Right cardiac atrium (tissue), 5 donors: Measurements from ENCODE around the gene RALB. TPM values are rescaled to one million over a fixed set of nuclear protein-coding genes. Genes with fewer than 3 reads are reported as not detected.

Experiments used
- ATAC-seq, 2 donors: fragments of 200-7000 bp; cut with Tn5 transposase; one replicate each; pipeline versions ENCODE4 v1.8.0 to v1.9.1; 2020; ENCODE audit warnings: moderate library complexity in 2 of 2, mild to moderate bottlenecking in 1 of 2
- DNase-seq, 3 donors: peaks; one replicate each; pipeline ENCODE4 v3.0.0-alpha.2; 2020
- H3K27ac ChIP-seq: one replicate; pipeline ENCODE4 v1.5.1; 2013; ENCODE audit warnings: mild to moderate bottlenecking, low read length, control low read depth, moderate library complexity
- H3K27me3 ChIP-seq: one replicate; pipeline ENCODE4 v1.6.1; 2013; ENCODE audit not compliant: control insufficient read depth, insufficient read depth
- H3K4me1 ChIP-seq: one replicate; pipeline ENCODE4 v1.6.1; 2013; ENCODE audit warnings: low read length; ENCODE audit not compliant: control insufficient read depth, insufficient read depth
- H3K4me3 ChIP-seq: one replicate; pipeline ENCODE4 v1.5.1; 2013; ENCODE audit warnings: low read length, control low read depth
- H3K9me3 ChIP-seq: one replicate; pipeline ENCODE4 v1.6.1; 2013; ENCODE audit warnings: low read length; ENCODE audit not compliant: control insufficient read depth
- WGBS: extraction: QIAGEN DNeasy Blood & Tissue Kit; methylation state at CpG from one replicate; pipeline ENCODE4 v1.1.7; 2013; 5-methylcytosine and 5-hydroxymethylcytosine counted together
- intact Hi-C, 4 donors: fragments of 100-400 bp; cut with DNase I; formaldehyde crosslinking; loops; one replicate each; pipeline versions ENCODE4 v1.11.0 to v1.14.0; 2022 to 2023
- polyA plus RNA-seq: library from polyadenylated mRNA; stranded (reverse); fragments of 200-250 nt; gene quantifications from one replicate; pipeline ENCODE4 v1.2.3, GENCODE V29; 2013
- total RNA-seq, 4 donors: library from RNA; stranded (reverse); fragmentation: NEBNext Ultra II Directional; extraction: Animal tissue kit (Norgen Biotek cat#: 25700); gene quantifications; one replicate each; pipeline ENCODE4 v1.2.1, GENCODE V29; 2021
- donor health status: healthy with polysubstance abuse.
- donor health status: DM: no; HTN: yes; CAD: no.
- donor health status: DM: no; HTN: no; CAD: no.
- donor health status: DM: no; HTN: yes; CAD: no; lungs with severe emphysema.
- donor health status: DM: yes; HTN: yes; CAD: no.

RALB gene
- total and polyA plus RNA-seq, 5 donors, result 44.2 to 57.2 (median 48.9) TPM

- Histone ChIP-seq H3K9me3 (no peaks in the 10 kb centered on the region), H3K27ac (no peak overlapping the region), H3K4me1 (peaks cover 3% of the 10 kb centered on the region), H3K27me3 (no peaks in the 10 kb centered on the region), H3K4me3 (no peak overlapping the region)
- no peak for ATAC-seq
- intact Hi-C loops, result no loop called here
- 78% methylated on average over 8 of the region's 8 CpGs for WGBS
- DNase-seq, result no peak
Observed at GRCh38 chr2:120287183-120288015, 34.7 kb downstream of the RALB start.

DNA sequence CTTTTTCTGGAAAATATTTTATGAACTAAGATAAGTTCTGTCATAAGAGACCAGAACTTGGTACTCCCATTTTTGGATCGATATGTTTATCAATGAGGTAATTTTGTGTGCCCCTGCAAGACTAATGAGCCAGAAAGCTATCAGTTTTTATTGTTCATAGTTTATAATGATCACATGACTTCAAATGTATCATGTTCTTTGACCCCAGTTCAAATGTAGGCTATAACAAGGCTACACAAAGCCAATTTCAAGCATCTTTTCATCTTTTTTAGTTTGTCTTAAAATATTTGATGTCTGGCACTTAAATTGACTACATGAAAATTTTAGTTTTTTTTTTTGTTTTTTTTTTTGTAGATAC is 35.3 kb downstream of the RALB start:
- ATAC-seq (no peak), DNase-seq (no peak)
- Histone ChIP-seq H3K4me1 (peaks cover 3% of the 10 kb centered on the region), H3K27ac (no peak overlapping the region), H3K27me3 (no peaks in the 10 kb centered on the region), H3K4me3 (no peak overlapping the region), H3K9me3 (no peaks in the 10 kb centered on the region)
- WGBS, result 95% methylated on average over 1 of the region's 1 CpG
- intact Hi-C loops, result no loop called here

GRCh38 chr2:120289221-120289906 is 36.7 kb downstream of the RALB start:
- intact Hi-C loops, result no loop called here
- H3K4me1 ChIP-seq, result peaks cover 3% of the 10 kb centered on the region
- DNase-seq, result no peak
- H3K27ac ChIP-seq, result no peak overlapping the region
- WGBS, result 89% methylated on average over 14 of the region's 14 CpGs
- H3K27me3 ChIP-seq, result no peaks in the 10 kb centered on the region
- no peaks in the 10 kb centered on the region for H3K9me3 ChIP-seq
- no peak overlapping the region for H3K4me3 ChIP-seq
- ATAC-seq, result no peak

GRCh38 chr2:120290737-120291136 is 38.1 kb downstream of the RALB start:
- Histone ChIP-seq H3K4me1 (peaks cover 3% of the 10 kb centered on the region), H3K4me3 (no peak overlapping the region), H3K9me3 (no peaks in the 10 kb centered on the region), H3K27ac (no peak overlapping the region), H3K27me3 (no peaks in the 10 kb centered on the region)
- WGBS, result 39% methylated on average over 2 of the region's 2 CpGs
- intact Hi-C loops, result no loop called here
- DNase-seq (no peak), ATAC-seq (no peak)

GRCh38 chr2:120291401-120292311 is 39.0 kb downstream of the RALB start:
- no peak for DNase-seq
- Histone ChIP-seq H3K27me3 (no peaks in the 10 kb centered on the region), H3K4me3 (no peak overlapping the region), H3K27ac (no peak overlapping the region), H3K9me3 (no peaks in the 10 kb centered on the region), H3K4me1 (peaks cover 3% of the 10 kb centered on the region)
- WGBS, result 63% methylated on average over 4 of the region's 4 CpGs
- intact Hi-C loops, result no loop called here
- no peak for ATAC-seq

DNA sequence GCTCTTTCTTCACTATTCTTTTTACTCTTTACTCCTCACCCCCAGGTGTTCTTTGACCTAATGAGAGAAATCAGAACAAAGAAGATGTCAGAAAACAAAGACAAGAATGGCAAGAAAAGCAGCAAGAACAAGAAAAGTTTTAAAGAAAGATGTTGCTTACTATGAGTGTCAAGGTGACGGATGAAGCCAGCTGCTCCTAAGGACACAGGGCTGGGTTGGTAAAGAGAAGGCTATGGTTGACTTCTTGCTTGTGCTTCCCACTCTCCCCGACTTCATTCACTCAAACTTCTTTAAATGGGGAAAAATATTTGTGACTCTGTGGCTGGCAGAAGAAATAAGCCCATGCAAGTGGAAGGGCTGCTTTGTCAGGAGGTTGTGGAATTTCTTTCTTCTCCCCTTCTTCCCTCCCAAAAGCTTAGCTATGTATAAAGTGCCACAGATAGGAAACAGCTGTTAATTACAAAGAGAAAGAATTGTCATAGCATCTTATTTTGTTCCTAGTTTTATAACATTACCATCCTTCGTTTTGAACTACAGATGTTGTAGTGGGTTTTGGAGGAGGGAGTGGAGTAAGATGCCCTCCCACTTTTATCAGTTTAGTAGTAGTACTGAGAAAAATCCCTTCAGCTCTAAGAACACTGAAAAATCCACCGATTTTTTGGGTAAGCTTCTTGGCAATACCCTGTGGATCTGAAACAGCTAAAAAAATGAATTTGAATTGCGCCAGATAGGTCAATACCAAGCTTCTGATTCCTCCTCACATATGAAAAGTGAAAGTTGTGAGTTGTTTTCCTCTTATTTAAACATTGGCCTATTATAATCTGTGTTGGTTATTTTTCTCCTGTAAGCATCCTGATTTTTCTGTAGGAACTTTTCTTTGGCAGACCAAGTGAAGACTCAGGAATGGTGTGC is 40.7 kb downstream of the RALB start:
- Histone ChIP-seq H3K4me1 (peaks cover 3% of the 10 kb centered on the region), H3K27me3 (no peaks in the 10 kb centered on the region), H3K27ac (no peak overlapping the region), H3K4me3 (no peak overlapping the region), H3K9me3 (no peaks in the 10 kb centered on the region)
- intact Hi-C loops, result no loop called here
- whole genome bisulfite sequencing, result 58% methylated on average over 5 of the region's 5 CpGs
- no peak for DNase-seq
- ATAC-seq, result no peak

DNA sequence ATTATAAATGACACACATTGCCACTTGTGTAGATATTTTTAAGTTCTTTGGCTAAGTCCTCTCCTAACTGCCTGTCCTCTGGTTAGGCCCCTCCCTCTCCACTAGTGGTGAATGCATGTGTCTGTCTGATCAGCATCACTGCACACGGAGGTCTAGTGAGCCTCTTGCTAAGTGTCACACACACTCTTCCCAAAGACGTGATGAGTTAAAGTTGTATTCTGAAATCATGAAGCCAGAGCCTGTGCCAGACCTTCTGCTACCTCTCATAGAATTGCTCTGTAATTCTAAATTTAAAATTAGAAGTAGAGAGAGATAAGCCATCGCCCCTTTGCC is 41.3 kb downstream of the RALB start:
- no peak for DNase-seq
- intact Hi-C loops, result no loop called here
- Histone ChIP-seq H3K4me1 (peaks cover 3% of the 10 kb centered on the region), H3K27ac (no peak overlapping the region), H3K27me3 (no peaks in the 10 kb centered on the region), H3K9me3 (no peaks in the 10 kb centered on the region), H3K4me3 (no peak overlapping the region)
- ATAC-seq, result peak; percentile 76 to 89
- 42% methylated on average over 3 of the region's 3 CpGs for WGBS

GRCh38 chr2:120298173-120298835 is 45.7 kb downstream of the RALB start:
- WGBS, result 63% methylated on average over 7 of the region's 7 CpGs
- Histone ChIP-seq H3K9me3 (no peaks in the 10 kb centered on the region), H3K27me3 (no peaks in the 10 kb centered on the region), H3K4me1 (no peaks in the 10 kb centered on the region), H3K27ac (no peak overlapping the region), H3K4me3 (no peak overlapping the region)
- intact Hi-C loops, result no loop called here
- peak in 1 of 2 donors; percentile 44 for ATAC-seq
- no peak for DNase-seq

GRCh38 chr2:120299004-120299403 is 46.4 kb downstream of the RALB start:
- 96% methylated on average over 9 of the region's 9 CpGs for WGBS

GRCh38 chr2:120299561-120299960 is 46.9 kb downstream of the RALB start:
- H3K27ac ChIP-seq, result no peak overlapping the region
- no peaks in the 10 kb centered on the region for H3K27me3 ChIP-seq
- WGBS, result 98% methylated on average over 6 of the region's 6 CpGs
- ATAC-seq (no peak), DNase-seq (no peak)
- H3K9me3 ChIP-seq, result no peaks in the 10 kb centered on the region
- no peaks in the 10 kb centered on the region for H3K4me1 ChIP-seq
- intact Hi-C loops, result no loop called here
- no peak overlapping the region for H3K4me3 ChIP-seq

More at GRCh38 chr2:120299004-120299403, 46.4 kb downstream of the RALB start:
- Histone ChIP-seq H3K4me1 (no peaks in the 10 kb centered on the region), H3K4me3 (no peak overlapping the region), H3K9me3 (no peaks in the 10 kb centered on the region), H3K27me3 (no peaks in the 10 kb centered on the region), H3K27ac (no peak overlapping the region)
- DNase-seq (no peak), ATAC-seq (no peak)
- intact Hi-C loops, result no loop called here
